ENCODE measurements around the gene SIRPB2. TPM values are rescaled to one million over a fixed set of nuclear protein-coding genes. Genes with fewer than 3 reads are reported as not detected.

Gene SIRPB2
- polyA plus RNA-seq, 1 donor from 2014 or later, result not detected

DNA sequence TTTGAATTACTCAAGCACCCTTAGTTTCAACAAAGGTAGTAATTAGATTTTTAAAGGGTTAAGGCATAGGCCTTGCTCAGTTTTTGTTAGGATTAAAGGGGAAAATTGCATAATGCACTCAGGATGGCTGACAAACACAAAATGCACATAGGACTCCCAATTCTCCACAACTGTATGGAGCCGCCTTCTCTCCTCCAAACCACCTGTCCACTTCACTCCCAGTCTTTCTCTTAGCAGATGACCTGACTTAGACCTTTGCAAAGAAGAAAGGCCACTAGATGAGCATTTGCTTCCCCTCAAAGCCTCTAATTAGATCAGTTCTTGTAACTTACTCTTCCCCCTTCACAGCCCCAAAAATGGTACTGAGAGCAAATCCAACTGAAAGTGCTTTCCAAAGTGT lies 44.7 kb downstream of the SIRPB2 start:
- TF ChIP-seq EP300 (conservative IDR thresholded peaks at IDR 0.05; ENCODE audit: poor library complexity, severe bottlenecking) (no peak), CTCF (IDR thresholded peaks at IDR 0.05; ENCODE audit: poor library complexity, severe bottlenecking) (no peak), REST (IDR thresholded peaks at IDR 0.05; ENCODE audit: borderline replicate concordance) (no peak), TAF1 (IDR thresholded peaks at IDR 0.05; ENCODE audit: low read depth) (no peak), POLR2AphosphoS5 (IDR thresholded peaks at IDR 0.05) (no peak), RAD21 (conservative IDR thresholded peaks at IDR 0.05) (no peak), SMC3 (conservative IDR thresholded peaks at IDR 0.05; ENCODE audit: poor library complexity) (no peak), EZH2 (IDR thresholded peaks at IDR 0.05; ENCODE audit: borderline replicate concordance, insufficient read depth, low read length, poor library complexity, severe bottlenecking) (no peak), MXI1 (conservative IDR thresholded peaks at IDR 0.05; ENCODE audit: poor library complexity, severe bottlenecking) (no peak)
- H3K27ac ChIP-seq (ENCODE audit: low read length), result no peak overlapping the region
- no peak overlapping the region for H3K9ac ChIP-seq (ENCODE audit: low read length)
- H4K20me1 ChIP-seq (ENCODE audit: insufficient read depth), result no peaks in the 10 kb centered on the region
- H3K4me2 ChIP-seq (ENCODE audit: low read length), result no peak overlapping the region
- H2AFZ ChIP-seq (ENCODE audit: low read depth, low read length), result no peak overlapping the region
- H3K79me2 ChIP-seq (replicated peaks; ENCODE audit: insufficient read depth, low read length), result no peaks in the 10 kb centered on the region
- H3K9me2 ChIP-seq (ENCODE audit: insufficient read depth, low read length), result no peaks in the 10 kb centered on the region
- peaks cover 22% of the 10 kb centered on the region for H3K36me3 ChIP-seq (ENCODE audit: insufficient read depth, low read length)
- H3K27me3 ChIP-seq (ENCODE audit: insufficient read depth, low read depth, low read length), result no peaks in the 10 kb centered on the region
- H3K9me3 ChIP-seq (ENCODE audit: low read length), result peaks cover 6% of the 10 kb centered on the region
- H3K4me3 ChIP-seq (ENCODE audit: low read length), result no peak overlapping the region
- H3F3A ChIP-seq (ENCODE audit: insufficient read depth, low read length, poor library complexity, severe bottlenecking), result no peaks in the 10 kb centered on the region

GRCh38 chr20:1443085-1443484 lies 48.1 kb downstream of the SIRPB2 start:
- Histone ChIP-seq H3K9me3 (ENCODE audit: low read length) (no peaks in the 10 kb centered on the region), H3K9ac (ENCODE audit: low read length) (no peak overlapping the region), H4K20me1 (ENCODE audit: insufficient read depth) (no peaks in the 10 kb centered on the region), H3K4me3 (ENCODE audit: low read length) (no peak overlapping the region), H3K27me3 (ENCODE audit: insufficient read depth, low read depth, low read length) (no peaks in the 10 kb centered on the region), H3K36me3 (ENCODE audit: insufficient read depth, low read length) (no peaks in the 10 kb centered on the region), H3K4me2 (ENCODE audit: low read length) (no peak overlapping the region), H2AFZ (ENCODE audit: low read depth, low read length) (no peak overlapping the region), H3F3A (ENCODE audit: insufficient read depth, low read length, poor library complexity, severe bottlenecking) (no peaks in the 10 kb centered on the region), H3K27ac (ENCODE audit: low read length) (no peak overlapping the region), H3K79me2 (replicated peaks; ENCODE audit: insufficient read depth, low read length) (no peaks in the 10 kb centered on the region), H3K9me2 (ENCODE audit: insufficient read depth, low read length) (no peaks in the 10 kb centered on the region)
- no peak for TF ChIP-seq RAD21 (conservative IDR thresholded peaks at IDR 0.05)
- TF ChIP-seq EZH2 (IDR thresholded peaks at IDR 0.05; ENCODE audit: borderline replicate concordance, insufficient read depth, low read length, poor library complexity, severe bottlenecking), result no peak
- no peak for TF ChIP-seq POLR2AphosphoS5 (IDR thresholded peaks at IDR 0.05)
- TF ChIP-seq EP300 (conservative IDR thresholded peaks at IDR 0.05; ENCODE audit: poor library complexity, severe bottlenecking), result no peak
- TF ChIP-seq REST (IDR thresholded peaks at IDR 0.05; ENCODE audit: borderline replicate concordance), result no peak
- TF ChIP-seq CTCF (IDR thresholded peaks at IDR 0.05; ENCODE audit: poor library complexity, severe bottlenecking), result no peak
- no peak for TF ChIP-seq SMC3 (conservative IDR thresholded peaks at IDR 0.05; ENCODE audit: poor library complexity)
- TF ChIP-seq MXI1 (conservative IDR thresholded peaks at IDR 0.05; ENCODE audit: poor library complexity, severe bottlenecking), result no peak
- TF ChIP-seq TAF1 (IDR thresholded peaks at IDR 0.05; ENCODE audit: low read depth), result no peak
